NCI-H146 (cell line): ENCODE measurements around the gene TBC1D2.

Source experiments
- DNase-seq: peaks from one replicate; lab custom pipeline; 2025; lab: John Stamatoyannopoulos, UW

TBC1D2 gene

GRCh38 chr9:98164912-98165311 is 90.5 kb downstream of the TBC1D2 start:
- no peak for DNase-seq

GRCh38 chr9:98162613-98163012 is 92.8 kb downstream of the TBC1D2 start:
- no peak for DNase-seq

GRCh38 chr9:98161851-98162250 is 93.6 kb downstream of the TBC1D2 start:
- DNase-seq: no peak

GRCh38 chr9:98159790-98160189 is 95.7 kb downstream of the TBC1D2 start:
- DNase-seq: no peak

- DNase-seq: no peak
Measured at GRCh38 chr9:98159301-98159700, 96.1 kb downstream of the TBC1D2 start.

GRCh38 chr9:98158071-98158831 is 97.2 kb downstream of the TBC1D2 start:
- no peak for DNase-seq

GRCh38 chr9:98157372-98157771 is 98.1 kb downstream of the TBC1D2 start:
- no peak for DNase-seq

- DNase-seq: no peak
Measured at GRCh38 chr9:98154678-98155077, 100.8 kb downstream of the TBC1D2 start.

GRCh38 chr9:98152526-98152925 is 102.9 kb downstream of the TBC1D2 start:
- DNase-seq: no peak

GRCh38 chr9:98150721-98151120 is 104.7 kb downstream of the TBC1D2 start:
- DNase-seq: no peak

GRCh38 chr9:98150164-98150563 is 105.3 kb downstream of the TBC1D2 start:
- no peak for DNase-seq

GRCh38 chr9:98149422-98149821 is 106.0 kb downstream of the TBC1D2 start:
- no peak for DNase-seq
